Esophagus squamous epithelium (tissue), 5 donors: Measurements from ENCODE around the gene UPF3B. TPM values are rescaled to one million over a fixed set of nuclear protein-coding genes. Genes with fewer than 3 reads are reported as not detected.

Source experiments
- DNase-seq: peaks from one replicate; lab custom pipeline; 2025; lab: John Stamatoyannopoulos, UW
- H3K27ac ChIP-seq, 4 donors: fragments of 200-600 bp; sonication (generic); one replicate each; pipeline ENCODE4 v1.5.1; 2016 to 2019; ENCODE audit warnings: mild to moderate bottlenecking in 1 of 4
- H3K27me3 ChIP-seq, 4 donors: fragments of 200-600 bp; sonication (generic); 1 replicate in 3 of 4; 2 replicates in 1 of 4; pipeline versions ENCODE4 v1.5.1 to v1.6.0; 2017 to 2021; ENCODE audit warnings: antibody characterized with exemption in 1 of 4
- H3K36me3 ChIP-seq, 3 donors: fragments of 200-600 bp; sonication (generic); one replicate each; pipeline ENCODE4 v1.5.1; 2016 to 2019
- H3K4me1 ChIP-seq, 3 donors: fragments of 200-600 bp; sonication (generic); one replicate each; pipeline ENCODE4 v1.5.1; 2017 to 2019
- H3K4me3 ChIP-seq, 4 donors: fragments of 200-600 bp; sonication (generic); 1 replicate in 3 of 4; 2 replicates in 1 of 4; pipeline ENCODE4 v1.5.1; 2016 to 2019; ENCODE audit warnings: mild to moderate bottlenecking in 2 of 4, moderate library complexity in 1 of 4
- H3K9me3 ChIP-seq, 3 donors: fragments of 200-600 bp; sonication (generic); one replicate each; pipeline ENCODE4 v1.5.1; 2016 to 2019
- CTCF ChIP-seq, 6 experiments: fragments of 450-650 bp in 4 of 6; fragments of 200-600 bp in 2 of 6; sonication (generic) in 2 of 6; IDR thresholded peaks; one replicate each; pipeline ENCODE4 v1.5.1; 2016 to 2019; ENCODE audit warnings: antibody characterized with exemption in 6 of 6, mild to moderate bottlenecking in 4 of 6, moderate library complexity in 4 of 6
- POLR2A ChIP-seq, 4 donors: fragments of 450-650 bp; IDR thresholded peaks; one replicate each; pipeline ENCODE4 v1.6.1; 2017; ENCODE audit warnings: antibody characterized with exemption in 4 of 4, mild to moderate bottlenecking in 4 of 4, moderate library complexity in 3 of 4
- WGBS, 2 donors: methylation state at CpG; one replicate each; pipeline ENCODE4 v1.1.5; 2018; 5-methylcytosine and 5-hydroxymethylcytosine counted together
- intact Hi-C: fragments of 100-400 bp; cut with DNase I; formaldehyde crosslinking; loops from one replicate; pipeline ENCODE4 v1.15.0; 2022
- total RNA-seq, 4 donors: library from RNA; depleted of rRNA; stranded (reverse); fragments of >200 nt; gene quantifications; one replicate each; pipeline ENCODE4 v1.1.0, GENCODE V29; 2016
- donor health status: DM: yes; HTN: yes; CAD: no.

UPF3B gene
- total RNA-seq, 4 donors from 2014 or later = 2.8 to 8.0 (median 5.1) TPM

- Histone ChIP-seq H3K9me3 (no peaks in the 10 kb centered on the region), H3K36me3 (no peaks in the 10 kb centered on the region), H3K4me3 (peak overlapping the region in 3 of 4 donors; percentile 18 to 58 (median 31)), H3K4me1 (peaks cover 0 to 15% (median 0%) of the 10 kb centered on the region in 3 donors), H3K27me3 (no peaks in the 10 kb centered on the region), H3K27ac (no peak overlapping the region)
- intact Hi-C loops = no loop called here
- no peak for DNase-seq
- TF ChIP-seq POLR2A (IDR thresholded peaks at IDR 0.05) (no peak), CTCF (IDR thresholded peaks at IDR 0.05) (peak in 5 of 6 experiments; percentile 9 to 48 (median 36))
- 52% methylated on average over 22 of the region's 40 CpGs; no CpG with 5 or more reads in 1 of the 2 donors for WGBS, 2 donors
These were observed 35.1 kb upstream of the UPF3B start for GRCh38 chrX:119887721-119888425.

GRCh38 chrX:119885554-119886428 lies 33.0 kb upstream of the UPF3B start:
- peak overlapping the region in 2 of 4 donors; percentile 13 to 46 for H3K4me3 ChIP-seq
- H3K27me3 ChIP-seq = no peaks in the 10 kb centered on the region
- no peaks in the 10 kb centered on the region for H3K9me3 ChIP-seq
- no peak overlapping the region for H3K27ac ChIP-seq
- intact Hi-C loops = no loop called here
- H3K4me1 ChIP-seq = peaks cover 0 to 15% (median 0%) of the 10 kb centered on the region in 3 donors
- TF ChIP-seq POLR2A (IDR thresholded peaks at IDR 0.05) (no peak), CTCF (IDR thresholded peaks at IDR 0.05) (no peak)
- H3K36me3 ChIP-seq = no peaks in the 10 kb centered on the region
- DNase-seq = no peak
- WGBS, 2 donors = 62 to 83% methylated on average over 10 to 11 of the region's 11 CpGs

GRCh38 chrX:119880552-119881437 lies 28.0 kb upstream of the UPF3B start:
- Histone ChIP-seq H3K27ac (no peak overlapping the region), H3K27me3 (no peaks in the 10 kb centered on the region), H3K4me3 (no peak overlapping the region), H3K36me3 (peaks cover 0 to 36% (median 0%) of the 10 kb centered on the region in 3 donors), H3K4me1 (peaks cover 0 to 3% (median 0%) of the 10 kb centered on the region in 3 donors), H3K9me3 (no peaks in the 10 kb centered on the region)
- 56 to 60% methylated on average over 6 to 10 of the region's 11 CpGs for WGBS, 2 donors
- intact Hi-C loops = no loop called here
- TF ChIP-seq POLR2A (IDR thresholded peaks at IDR 0.05) (no peak), CTCF (IDR thresholded peaks at IDR 0.05) (peak in 3 of 6 experiments; percentile 47 to 53 (median 48))
- DNase-seq = no peak

- intact Hi-C loops = no loop called here
- Histone ChIP-seq H3K4me1 (peaks cover 0 to 3% (median 0%) of the 10 kb centered on the region in 3 donors), H3K36me3 (peaks cover 0 to 43% (median 0%) of the 10 kb centered on the region in 3 donors), H3K9me3 (no peaks in the 10 kb centered on the region), H3K4me3 (no peak overlapping the region), H3K27ac (no peak overlapping the region), H3K27me3 (no peaks in the 10 kb centered on the region)
- DNase-seq = no peak
- WGBS, 2 donors = 77 to 81% methylated on average over 4 of the region's 5 CpGs
- TF ChIP-seq POLR2A (IDR thresholded peaks at IDR 0.05) (no peak), CTCF (IDR thresholded peaks at IDR 0.05) (no peak)
These were observed 27.3 kb upstream of the UPF3B start for GRCh38 chrX:119880076-119880475.
